Endometrial microvascular endothelial cells (primary cell): ENCODE results near the gene KRTAP10-9. TPM values are rescaled to one million over a fixed set of nuclear protein-coding genes. Genes with fewer than 3 reads are reported as not detected.
"Not testable (repeated sequence)": the region's sequence is repeated elsewhere in the genome, so short reads cannot be mapped to it uniquely, and the experiment has no call there.

Experiments used
- in situ Hi-C: cut with HindIII; loops from 2 replicates; pipeline ENCODE4 v1.10.0; 2017; ENCODE audit warnings: low sequenced_read_pairs, low pct_unique_long_range_greater_than_20kb; ENCODE audit errors: inconsistent ontology term
- total RNA-seq: library from RNA; depleted of rRNA; stranded (reverse); fragments of >200 nt; gene quantifications from one replicate; pipeline ENCODE4 v1.2.3, GENCODE V29; 2015; ENCODE audit errors: inconsistent ontology term

Gene KRTAP10-9
- total RNA-seq, 1 donor from 2014 or later, result not detected

DNA sequence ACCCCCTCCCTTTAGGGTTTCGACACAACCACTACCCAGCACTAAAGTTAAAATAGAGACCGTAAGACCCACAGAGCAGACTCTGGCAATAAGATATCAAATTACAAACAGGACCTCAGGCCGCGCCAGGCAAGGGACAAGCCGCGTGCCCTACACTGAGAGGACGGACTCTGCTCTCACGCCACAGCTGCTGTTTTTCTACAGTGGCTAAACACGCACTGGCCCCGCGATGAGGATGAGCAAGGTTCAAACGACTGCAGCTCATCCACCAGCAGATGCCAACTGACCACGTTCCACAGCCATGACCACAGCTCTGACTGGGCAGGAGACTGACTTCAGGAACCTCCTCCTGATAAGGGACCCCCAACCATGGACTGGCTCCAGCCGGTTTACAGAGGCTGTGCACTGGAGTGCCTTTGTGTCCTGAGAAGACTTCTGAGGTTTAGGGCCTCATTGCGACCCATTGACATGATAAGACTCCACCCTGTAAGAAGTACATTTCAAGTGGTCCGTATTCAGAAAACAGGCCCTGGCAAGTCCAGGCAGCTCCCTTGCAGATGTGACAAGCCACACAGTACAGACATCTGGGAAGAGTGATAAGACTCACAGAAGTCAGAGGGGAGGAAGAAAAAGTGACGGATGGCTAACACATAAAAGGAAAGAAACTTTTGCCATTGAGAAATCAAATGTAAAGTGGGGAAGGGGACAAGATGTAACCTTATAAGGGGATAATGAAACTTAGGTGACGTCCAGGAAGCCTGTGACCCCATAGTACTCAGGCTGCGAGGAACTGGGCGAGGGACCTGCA is 33.1 kb upstream of the KRTAP10-9 start:
- in situ Hi-C loops, result no loop called here

DNA sequence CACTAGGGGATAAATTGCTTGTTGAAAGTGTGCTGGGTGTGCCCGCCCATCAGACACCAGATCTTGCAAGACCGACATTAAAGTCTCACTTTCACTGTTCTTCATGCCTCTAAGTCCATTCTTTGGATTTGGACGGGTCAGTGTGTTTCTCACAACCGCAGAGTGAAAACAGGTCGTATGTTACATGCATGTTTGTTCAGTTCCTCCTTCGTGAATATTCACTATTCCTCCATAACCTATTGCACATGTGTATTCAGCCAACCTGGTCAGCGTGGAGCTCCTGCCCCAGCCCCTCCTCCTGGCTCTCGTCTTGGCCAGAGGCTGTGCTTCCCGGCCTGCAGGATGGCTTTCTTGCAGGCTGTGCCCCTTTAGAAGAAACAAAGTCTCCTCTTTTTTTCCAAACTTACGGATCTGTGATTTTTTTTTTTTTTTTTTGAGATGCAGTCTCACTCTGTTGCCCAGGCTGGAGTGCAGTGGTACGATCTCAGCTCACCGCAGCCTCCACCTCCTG is 32.4 kb upstream of the KRTAP10-9 start:
- in situ Hi-C loops, result no loop called here

DNA sequence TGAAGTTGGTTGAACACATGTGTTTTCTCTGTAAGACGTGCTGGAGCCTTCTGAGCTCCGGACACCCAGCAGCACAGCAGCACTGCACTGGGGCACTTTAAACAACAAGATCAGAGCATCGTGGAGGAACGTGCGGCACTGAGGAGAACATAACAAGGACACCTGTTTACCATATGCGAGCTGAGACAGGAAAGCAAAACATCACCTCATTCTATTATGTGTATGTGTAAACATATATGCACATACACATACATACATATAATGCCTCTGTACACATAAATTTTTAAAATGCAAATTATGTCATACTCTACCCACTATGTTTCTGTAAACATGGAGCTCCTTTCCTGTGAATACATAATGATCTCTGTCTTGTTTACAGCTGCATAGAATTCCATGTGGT is 31.4 kb upstream of the KRTAP10-9 start:
- in situ Hi-C loops, result no loop called here

DNA sequence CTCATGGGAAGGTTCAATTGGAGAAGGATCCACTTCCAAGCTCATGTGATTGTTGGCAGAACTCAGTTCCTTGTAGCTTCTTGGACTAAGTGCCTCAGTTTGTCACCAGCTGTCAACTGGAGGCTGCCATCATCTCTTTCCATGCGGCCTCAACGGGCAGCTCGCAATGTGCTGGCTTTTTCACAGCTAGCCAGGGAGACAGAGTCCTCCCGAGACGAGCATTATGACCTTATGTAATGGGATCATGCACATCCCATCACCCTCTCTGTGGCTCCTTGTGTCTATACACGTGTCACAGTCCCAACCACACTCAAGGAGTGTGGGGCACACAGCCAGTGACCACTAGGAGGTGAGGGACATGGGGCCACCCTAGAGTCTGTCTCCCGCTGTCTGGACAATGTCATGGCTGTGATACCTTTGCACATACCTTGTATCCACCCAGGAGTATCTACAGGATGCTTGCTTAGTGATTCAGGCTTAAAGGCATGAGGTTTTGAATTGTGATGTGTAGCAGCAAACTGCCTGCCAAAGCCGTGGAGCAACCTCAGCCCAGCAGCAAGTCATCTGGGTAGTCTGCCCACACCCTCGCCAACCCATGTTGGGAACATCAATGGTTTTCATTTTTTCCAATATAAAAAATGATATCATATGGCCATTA is 30.7 kb upstream of the KRTAP10-9 start:
- in situ Hi-C loops, result no loop called here

DNA sequence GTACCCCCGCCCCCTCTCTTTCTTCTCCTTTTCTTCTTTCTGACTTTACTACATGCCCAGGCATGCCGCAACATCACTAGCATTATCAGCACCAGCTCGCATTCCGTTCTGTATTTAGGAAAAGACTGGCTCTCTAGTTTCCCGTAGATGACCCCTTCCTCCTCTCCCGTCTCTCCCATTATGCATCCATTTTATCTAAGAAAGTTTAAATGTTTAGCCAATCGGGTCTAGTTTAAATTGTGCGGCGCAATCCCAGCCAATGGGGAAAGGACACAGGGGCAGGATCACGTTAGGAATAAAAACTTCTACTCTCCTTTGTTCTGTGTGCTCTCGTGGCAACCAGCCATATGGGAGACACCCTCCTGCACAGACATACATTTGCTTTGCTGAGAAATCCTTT is 28.8 kb upstream of the KRTAP10-9 start:
- in situ Hi-C loops, result no loop called here

DNA sequence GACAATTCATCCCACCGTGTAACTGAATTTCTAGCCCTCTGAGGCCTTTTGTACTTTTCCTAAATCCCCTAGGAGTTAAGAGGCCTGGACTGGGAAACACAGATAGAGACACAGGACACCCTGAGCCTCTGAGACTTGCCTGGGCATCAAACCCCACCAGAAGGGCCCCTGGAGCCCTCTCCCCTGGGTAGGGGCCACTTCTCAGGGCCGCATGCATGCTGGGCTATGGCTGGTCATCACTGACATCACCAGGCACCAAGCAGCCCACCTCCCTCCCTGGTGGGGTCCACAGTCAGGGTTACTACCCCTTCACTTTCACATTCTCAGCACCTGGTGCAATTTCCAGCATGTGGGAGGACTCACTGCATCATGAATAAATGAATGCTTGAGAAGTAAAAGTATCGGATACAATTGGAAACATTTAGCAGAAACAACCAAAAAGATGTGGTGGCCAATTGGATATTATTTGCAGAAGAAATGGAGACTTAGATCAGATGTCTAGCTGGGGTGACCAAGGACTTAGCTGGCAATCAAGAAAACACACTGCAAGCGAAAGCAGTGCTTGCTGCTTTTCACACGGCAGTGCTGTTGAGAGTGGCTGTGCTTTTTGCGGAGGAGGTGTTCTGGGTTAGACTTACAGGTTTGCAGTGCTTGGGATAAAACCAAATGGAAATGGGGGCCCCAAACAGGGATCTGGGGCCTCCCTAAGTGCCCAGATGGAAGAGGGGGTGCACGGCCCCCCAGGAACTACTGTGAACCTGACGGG is 27.4 kb upstream of the KRTAP10-9 start:
- in situ Hi-C loops, result no loop called here

DNA sequence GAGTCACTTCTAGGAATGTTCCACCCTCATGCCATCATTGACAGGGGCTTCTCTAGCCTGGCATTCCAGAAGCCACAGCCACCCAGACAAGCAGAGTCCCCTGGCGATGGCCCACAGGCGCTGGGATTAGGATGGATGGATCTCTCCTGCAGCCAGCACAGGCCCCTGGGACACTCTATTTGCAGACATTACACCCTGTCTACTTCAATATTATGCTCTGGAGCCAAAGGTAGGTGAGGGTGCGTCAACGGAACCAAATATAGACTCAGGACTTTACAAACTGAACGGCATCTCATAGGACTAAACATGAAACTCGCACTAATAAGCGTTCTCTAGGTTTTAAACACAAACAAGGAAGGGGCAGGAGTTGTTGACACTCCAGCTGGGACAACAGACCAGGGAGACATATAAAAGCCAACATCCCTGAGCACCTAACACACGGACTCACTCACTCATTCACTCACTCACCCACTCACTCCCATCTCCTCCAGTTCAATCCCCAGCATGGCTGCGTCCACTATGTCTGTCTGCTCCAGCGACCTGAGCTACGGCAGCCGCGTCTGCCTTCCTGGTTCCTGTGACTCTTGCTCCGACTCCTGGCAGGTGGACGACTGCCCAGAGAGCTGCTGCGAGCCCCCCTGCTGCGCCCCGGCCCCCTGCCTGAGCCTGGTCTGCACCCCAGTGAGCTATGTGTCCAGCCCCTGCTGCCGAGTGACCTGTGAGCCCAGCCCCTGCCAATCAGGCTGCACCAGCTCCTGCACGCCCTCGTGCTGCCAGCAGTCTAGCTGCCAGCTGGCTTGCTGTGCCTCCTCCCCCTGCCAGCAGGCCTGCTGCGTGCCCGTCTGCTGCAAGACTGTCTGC is 26.5 kb upstream of the KRTAP10-9 start, which contains the start of gene KRTAP10-7:
KRTAP10-7 (plus strand) TSS at position 480 of the 861 bp plus-strand sequence; CDS start at position 505, 25 bp downstream.
- in situ Hi-C loops, result not testable (repeated sequence)

DNA sequence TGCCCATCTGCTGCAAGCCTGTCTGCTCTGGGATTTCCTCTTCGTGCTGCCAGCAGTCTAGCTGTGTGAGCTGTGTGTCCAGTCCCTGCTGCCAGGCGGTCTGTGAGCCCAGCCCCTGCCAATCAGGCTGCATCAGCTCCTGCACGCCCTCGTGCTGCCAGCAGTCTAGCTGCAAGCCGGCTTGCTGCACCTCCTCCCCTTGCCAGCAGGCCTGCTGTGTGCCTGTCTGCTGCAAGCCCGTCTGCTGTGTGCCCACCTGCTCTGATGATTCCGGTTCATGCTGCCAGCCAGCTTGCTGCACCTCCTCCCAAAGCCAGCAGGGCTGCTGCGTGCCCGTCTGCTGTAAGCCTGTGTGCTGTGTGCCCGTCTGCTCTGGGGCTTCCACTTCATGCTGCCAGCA is 25.8 kb upstream of the KRTAP10-9 start:
- in situ Hi-C loops, result not testable (repeated sequence)

DNA sequence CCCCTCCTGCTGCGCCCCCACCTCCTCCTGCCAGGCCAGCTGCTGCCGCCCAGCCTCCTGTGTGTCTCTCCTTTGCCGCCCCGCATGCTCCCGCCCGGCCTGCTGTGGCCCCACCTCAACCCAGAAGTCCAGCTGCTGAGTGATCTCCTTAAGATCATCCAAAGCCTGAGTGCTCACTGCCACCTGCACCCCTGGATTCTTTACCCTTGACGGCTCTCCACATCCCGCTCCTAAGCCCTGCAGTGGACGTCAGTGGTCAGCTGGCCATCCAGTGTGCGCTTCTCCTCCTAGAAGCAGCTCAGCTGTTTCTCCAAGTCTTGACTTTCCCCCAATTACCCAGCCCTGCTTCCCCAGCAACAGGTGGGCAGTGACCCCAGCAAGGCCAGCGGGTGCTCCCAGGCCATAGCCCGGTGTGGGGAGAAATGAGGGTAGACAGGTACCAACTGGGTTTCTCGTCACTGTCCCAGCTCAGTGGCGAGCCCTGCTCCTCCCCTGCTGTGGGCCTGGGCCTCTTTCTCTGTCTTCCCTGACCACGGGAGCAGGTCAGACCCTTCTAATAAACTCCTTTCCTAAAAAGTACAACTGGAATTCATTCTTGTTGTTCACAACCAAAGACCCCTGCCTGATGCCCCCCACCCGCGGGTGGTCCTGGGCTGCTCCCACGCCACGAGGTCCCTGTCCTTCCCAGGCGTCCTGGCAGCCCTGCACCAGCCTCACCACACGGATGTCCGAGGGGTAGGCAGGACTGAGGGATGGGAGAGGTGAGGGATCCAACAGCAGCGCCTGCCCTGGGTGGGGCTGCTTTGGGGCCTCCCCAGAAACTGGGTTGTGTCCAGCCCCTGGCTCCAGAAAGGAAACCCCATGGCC is 25.1 kb upstream of the KRTAP10-9 start:
- in situ Hi-C loops, result no loop called here

DNA sequence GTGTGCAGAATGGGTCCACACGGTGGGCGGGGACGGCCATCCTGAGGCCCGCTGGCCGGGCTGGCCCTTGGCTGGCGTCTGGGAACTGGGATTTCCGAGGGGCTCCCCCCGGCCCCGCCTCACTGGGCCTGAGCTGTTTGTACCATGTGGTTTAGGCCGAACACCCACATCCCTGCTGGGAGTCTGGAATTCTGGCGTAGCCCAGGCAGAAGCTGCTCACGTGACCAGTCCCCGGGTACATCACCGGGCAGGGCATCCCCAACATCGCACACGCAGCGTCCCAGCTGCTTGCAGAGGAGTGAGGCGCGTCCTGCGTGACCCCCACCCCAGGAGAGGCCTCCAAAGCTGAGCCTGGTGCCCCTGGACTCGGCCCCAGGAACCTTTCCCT is 24.4 kb upstream of the KRTAP10-9 start:
- in situ Hi-C loops, result no loop called here

DNA sequence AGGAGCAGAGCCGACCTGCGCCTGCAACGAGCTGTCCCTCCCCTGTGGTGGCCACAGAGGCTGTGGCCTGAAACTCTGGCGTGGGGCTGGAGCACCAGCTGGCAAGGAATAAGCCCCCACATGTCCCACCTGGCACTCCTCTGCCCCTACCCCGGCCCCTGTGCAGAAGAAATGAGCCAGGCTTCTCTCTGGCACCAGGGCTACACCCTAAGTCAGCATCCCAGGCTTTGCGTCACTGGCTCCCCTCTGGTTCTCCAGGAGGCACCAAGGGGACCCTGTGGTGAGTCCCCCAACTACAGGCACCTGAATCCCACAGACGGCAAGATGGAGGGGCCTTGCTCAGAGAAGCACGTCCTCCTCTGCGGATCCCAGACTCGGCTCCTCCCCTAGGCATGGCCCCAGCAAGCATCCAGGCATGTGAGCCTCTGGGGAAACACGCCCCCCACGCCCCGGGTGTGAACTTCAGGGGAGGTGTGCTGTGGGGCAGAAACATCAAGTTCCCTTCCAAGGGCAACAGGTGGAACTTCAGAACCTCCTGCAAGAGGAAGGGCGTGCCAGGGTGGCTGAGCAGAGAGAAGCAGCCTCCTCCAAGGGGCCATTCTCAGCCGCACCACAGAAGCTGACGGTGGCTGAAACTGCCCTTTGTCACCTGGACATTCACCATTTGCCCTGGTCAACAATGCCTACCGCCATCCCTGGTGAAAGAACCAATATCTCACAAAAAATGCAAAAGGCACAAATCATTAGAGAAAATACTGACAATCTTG is 23.6 kb upstream of the KRTAP10-9 start:
- in situ Hi-C loops, result no loop called here

DNA sequence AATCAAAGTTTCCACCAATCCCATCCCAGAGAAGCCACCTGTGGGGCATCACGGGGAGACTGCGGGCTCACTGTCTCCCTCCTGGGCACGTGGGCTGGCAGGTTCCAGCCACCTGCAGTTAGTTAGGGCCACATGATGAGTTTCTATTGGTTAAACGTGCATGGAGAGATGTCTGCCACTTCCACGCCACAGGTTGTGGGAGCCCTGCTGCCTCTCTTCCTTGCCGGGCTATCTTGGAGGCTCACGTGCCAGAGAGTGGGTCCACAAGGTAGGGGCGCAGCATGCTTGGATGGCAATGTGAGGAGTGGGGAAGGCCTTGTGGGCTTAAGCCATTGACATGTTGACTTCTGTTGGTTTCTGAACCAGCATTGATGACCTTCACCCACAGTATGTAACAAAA is 23.0 kb upstream of the KRTAP10-9 start:
- in situ Hi-C loops, result no loop called here

DNA sequence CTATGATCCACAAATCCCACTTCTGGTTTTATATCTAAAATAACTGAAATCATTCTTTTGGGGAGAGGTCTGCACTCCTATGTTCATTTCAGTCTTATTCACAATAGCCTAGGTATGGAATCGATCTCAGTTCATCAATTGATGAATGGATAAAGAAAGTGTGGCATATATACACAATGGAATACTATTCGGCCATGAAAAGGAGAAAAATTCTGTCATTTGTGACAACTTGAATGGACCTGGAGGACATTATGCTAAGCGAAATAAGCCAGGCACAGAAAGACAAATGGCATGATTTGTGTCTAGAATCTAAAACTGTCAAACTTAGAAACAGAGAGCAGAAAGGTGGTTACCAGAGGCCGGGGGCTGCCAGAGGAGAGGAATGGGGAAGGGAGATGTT is 20.4 kb upstream of the KRTAP10-9 start:
- in situ Hi-C loops, result no loop called here

DNA sequence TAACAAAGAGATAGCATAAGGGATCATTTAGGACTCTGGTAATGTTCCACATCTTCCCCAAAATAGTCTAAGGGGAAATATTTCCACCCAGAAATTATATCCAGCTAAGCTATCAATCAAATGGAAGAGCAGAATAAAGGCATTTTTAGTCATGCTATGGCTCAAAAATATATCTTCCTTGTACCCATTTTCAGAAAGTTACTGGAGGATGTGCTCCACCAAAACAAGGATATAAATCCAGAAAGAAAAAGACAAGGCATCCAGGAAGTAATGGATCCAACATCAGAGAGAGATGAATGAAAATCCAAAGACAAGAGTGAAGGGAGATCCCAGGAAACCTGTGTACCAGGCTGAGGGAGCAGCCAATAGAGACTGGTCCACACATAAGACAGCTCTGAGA is 17.7 kb upstream of the KRTAP10-9 start:
- in situ Hi-C loops, result no loop called here

DNA sequence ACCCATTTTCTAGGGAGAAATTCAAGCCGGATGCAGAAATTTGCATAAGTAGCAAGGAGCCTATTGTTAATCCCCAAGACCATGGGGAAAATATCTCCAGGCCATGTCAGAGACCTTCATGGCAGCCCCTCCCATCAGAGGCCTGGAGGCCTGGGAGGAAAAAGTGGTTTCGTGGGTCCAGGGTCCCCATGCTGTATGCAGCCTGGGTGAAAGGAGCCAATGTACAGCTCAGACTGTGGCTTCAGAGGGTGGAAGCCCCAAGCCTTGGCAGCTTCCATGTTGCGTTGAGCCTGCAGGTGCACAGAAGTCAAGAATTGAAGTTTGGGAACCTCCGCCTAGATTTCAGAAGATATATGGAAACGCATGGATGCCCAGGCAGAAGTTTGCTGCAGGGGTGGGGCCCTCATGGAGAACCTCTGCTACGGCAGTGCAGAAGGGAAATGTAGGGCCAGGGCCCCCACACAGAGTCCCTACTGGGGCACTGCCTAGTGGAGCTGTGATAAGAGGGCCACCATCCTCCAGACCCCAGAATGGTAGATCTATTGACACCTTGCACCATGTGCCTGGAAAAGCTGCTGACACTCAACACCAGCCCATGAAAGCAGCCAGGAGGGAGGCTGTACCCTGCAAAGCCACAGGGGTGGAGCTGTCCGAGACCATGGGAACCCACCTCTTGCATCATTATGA is 16.6 kb upstream of the KRTAP10-9 start:
- in situ Hi-C loops, result not testable (repeated sequence)

DNA sequence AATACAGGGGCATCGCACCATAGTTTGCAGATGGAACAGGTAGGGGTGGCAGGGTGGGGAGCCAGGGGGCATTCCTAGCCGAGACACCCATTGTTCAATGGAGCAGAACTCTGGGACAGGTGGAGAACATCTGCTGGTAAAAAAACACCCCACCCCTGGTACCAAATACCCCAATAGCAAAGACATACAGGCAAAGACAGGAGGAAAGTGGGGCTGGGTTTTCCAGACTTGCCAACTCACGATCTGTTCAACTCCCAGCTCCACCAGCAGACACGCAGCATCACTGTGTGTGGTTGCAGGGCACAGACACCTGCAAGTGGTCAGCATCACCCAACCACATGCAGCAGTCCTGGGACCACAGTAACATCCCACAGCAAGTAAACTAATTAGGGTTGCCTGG is 15.3 kb upstream of the KRTAP10-9 start:
- in situ Hi-C loops, result no loop called here
